ENCODE results near the gene MC1R. TPM values are rescaled to one million over a fixed set of nuclear protein-coding genes. Genes with fewer than 3 reads are reported as not detected.
"Not testable (repeated sequence)": the region's sequence is repeated elsewhere in the genome, so short reads cannot be mapped to it uniquely, and the experiment has no call there.

MC1R gene
- total RNA-seq, 1 donor from 2014 or later: 3.8 TPM

DNA sequence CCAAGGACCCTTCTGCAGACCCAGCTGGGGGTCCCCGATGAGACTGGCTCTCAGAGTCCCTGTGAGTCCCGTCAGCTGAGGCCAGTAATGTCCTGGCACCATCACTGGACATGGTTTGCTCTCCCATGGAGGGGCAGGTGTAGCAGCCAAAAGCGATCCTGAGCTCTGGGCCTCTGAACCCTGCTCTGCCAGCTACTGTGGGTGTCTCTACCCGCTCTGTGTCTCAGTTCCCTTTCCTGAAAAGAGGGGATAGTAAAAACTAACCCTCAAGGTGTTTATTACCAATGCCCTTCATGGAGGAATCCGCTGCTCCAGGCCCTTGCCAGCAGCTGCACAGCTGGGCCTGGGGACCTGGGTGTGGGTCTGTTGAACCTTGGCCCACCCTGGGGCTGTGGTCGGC lies 13.3 kb downstream of the MC1R start:
- Mint-ChIP-seq H3K4me3 (no peak overlapping the region), H3K4me1 (ENCODE audit: unreplicated experiment) (no peaks in the 10 kb centered on the region), H3K9me3 (no peaks in the 10 kb centered on the region), H3K27ac (no peak overlapping the region), H3K27me3 (no peaks in the 10 kb centered on the region), H3K36me3 (no peaks in the 10 kb centered on the region)
- TF ChIP-seq, protein P1, sequence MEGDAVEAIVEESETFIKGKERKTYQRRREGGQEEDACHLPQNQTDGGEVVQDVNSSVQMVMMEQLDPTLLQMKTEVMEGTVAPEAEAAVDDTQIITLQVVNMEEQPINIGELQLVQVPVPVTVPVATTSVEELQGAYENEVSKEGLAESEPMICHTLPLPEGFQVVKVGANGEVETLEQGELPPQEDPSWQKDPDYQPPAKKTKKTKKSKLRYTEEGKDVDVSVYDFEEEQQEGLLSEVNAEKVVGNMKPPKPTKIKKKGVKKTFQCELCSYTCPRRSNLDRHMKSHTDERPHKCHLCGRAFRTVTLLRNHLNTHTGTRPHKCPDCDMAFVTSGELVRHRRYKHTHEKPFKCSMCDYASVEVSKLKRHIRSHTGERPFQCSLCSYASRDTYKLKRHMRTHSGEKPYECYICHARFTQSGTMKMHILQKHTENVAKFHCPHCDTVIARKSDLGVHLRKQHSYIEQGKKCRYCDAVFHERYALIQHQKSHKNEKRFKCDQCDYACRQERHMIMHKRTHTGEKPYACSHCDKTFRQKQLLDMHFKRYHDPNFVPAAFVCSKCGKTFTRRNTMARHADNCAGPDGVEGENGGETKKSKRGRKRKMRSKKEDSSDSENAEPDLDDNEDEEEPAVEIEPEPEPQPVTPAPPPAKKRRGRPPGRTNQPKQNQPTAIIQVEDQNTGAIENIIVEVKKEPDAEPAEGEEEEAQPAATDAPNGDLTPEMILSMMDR (conservative IDR thresholded peaks at IDR 0.05): no peak
- no peak for DNase-seq (ENCODE audit: extremely low spot score, unreplicated experiment)

DNA sequence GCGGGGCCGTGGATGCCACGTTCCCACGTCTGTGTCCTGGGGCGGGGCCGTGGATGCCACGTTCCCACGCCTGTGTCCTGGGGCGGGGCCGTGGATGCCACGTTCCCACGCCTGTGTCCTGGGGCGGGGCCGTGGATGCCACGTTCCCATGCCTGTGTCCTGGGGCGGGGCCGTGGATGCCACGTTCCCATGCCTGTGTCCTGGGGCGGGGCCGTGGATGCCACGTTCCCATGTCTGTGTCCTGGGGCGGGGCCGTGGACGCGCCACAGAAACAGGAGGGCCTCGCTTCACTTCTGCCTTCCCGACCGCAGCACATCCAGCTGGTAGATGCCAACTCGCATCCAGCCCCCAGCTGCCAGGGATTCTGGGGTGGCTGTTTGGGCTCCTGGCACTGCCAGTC lies 15.4 kb downstream of the MC1R start:
- H3K36me3 Mint-ChIP-seq; H3K27ac Mint-ChIP-seq; DNase-seq (ENCODE audit: extremely low spot score, unreplicated experiment); H3K4me1 Mint-ChIP-seq (ENCODE audit: unreplicated experiment); H3K9me3 Mint-ChIP-seq; H3K27me3 Mint-ChIP-seq; H3K4me3 Mint-ChIP-seq: not testable (repeated sequence)

DNA sequence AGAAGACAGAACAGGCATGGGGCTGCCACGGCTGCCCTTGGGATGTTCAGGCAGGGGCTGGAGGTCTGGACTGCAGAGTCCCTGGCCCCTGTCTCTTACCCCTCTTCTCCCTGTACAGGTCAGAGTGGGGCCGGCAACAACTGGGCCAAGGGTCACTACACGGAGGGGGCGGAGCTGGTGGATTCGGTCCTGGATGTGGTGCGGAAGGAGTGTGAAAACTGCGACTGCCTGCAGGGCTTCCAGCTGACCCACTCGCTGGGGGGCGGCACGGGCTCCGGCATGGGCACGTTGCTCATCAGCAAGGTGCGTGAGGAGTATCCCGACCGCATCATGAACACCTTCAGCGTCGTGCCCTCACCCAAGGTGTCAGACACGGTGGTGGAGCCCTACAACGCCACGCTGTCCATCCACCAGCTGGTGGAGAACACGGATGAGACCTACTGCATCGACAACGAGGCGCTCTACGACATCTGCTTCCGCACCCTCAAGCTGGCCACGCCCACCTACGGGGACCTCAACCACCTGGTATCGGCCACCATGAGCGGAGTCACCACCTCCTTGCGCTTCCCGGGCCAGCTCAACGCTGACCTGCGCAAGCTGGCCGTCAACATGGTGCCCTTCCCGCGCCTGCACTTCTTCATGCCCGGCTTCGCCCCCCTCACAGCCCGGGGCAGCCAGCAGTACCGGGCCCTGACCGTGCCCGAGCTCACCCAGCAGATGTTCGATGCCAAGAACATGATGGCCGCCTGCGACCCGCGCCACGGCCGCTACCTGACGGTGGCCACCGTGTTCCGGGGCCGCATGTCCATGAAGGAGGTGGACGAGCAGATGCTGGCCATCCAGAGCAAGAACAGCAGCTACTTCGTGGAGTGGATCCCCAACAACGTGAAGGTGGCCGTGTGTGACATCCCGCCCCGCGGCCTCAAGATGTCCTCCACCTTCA lies 16.2 kb downstream of the MC1R start:
- Mint-ChIP-seq H3K27ac (no peak overlapping the region), H3K9me3 (no peaks in the 10 kb centered on the region), H3K36me3 (no peaks in the 10 kb centered on the region), H3K27me3 (no peaks in the 10 kb centered on the region), H3K4me1 (ENCODE audit: unreplicated experiment) (no peaks in the 10 kb centered on the region), H3K4me3 (no peak overlapping the region)
- TF ChIP-seq, protein P1 (conservative IDR thresholded peaks at IDR 0.05): no peak
- DNase-seq (ENCODE audit: extremely low spot score, unreplicated experiment): no peak

DNA sequence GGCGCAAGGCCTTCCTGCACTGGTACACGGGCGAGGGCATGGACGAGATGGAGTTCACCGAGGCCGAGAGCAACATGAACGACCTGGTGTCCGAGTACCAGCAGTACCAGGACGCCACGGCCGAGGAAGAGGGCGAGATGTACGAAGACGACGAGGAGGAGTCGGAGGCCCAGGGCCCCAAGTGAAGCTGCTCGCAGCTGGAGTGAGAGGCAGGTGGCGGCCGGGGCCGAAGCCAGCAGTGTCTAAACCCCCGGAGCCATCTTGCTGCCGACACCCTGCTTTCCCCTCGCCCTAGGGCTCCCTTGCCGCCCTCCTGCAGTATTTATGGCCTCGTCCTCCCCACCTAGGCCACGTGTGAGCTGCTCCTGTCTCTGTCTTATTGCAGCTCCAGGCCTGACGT lies 17.0 kb downstream of the MC1R start:
- not testable (repeated sequence) for H3K9me3 Mint-ChIP-seq; H3K27ac Mint-ChIP-seq; H3K36me3 Mint-ChIP-seq; H3K27me3 Mint-ChIP-seq; H3K4me1 Mint-ChIP-seq (ENCODE audit: unreplicated experiment); H3K4me3 Mint-ChIP-seq; DNase-seq (ENCODE audit: extremely low spot score, unreplicated experiment)

DNA sequence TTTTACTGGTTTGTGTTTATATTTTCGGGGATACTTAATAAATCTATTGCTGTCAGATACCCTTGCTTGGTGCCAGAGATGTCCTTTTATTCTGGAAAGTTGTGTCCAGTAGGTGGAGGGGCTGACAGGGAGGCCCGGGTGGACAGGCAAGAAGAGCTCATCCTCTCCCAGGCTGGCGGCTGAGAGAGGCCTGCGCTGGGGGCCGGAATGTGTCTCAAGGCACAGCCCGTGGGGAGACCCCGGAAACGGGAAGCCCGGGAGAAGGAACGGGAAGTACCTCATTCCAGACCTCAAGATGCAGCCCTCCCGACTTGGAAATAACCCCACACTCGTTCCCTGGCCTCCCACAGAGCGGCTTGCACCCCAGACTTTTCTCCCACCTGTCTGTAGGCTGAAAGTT lies 17.4 kb downstream of the MC1R start:
- no peaks in the 10 kb centered on the region for H3K4me1 Mint-ChIP-seq (ENCODE audit: unreplicated experiment)
- TF ChIP-seq, protein P1 (conservative IDR thresholded peaks at IDR 0.05): no peak
- no peak for DNase-seq (ENCODE audit: extremely low spot score, unreplicated experiment)
- H3K27me3 Mint-ChIP-seq: no peaks in the 10 kb centered on the region
- no peak overlapping the region for H3K4me3 Mint-ChIP-seq
- no peak overlapping the region for H3K27ac Mint-ChIP-seq
- H3K36me3 Mint-ChIP-seq: no peaks in the 10 kb centered on the region
- H3K9me3 Mint-ChIP-seq: no peaks in the 10 kb centered on the region

DNA sequence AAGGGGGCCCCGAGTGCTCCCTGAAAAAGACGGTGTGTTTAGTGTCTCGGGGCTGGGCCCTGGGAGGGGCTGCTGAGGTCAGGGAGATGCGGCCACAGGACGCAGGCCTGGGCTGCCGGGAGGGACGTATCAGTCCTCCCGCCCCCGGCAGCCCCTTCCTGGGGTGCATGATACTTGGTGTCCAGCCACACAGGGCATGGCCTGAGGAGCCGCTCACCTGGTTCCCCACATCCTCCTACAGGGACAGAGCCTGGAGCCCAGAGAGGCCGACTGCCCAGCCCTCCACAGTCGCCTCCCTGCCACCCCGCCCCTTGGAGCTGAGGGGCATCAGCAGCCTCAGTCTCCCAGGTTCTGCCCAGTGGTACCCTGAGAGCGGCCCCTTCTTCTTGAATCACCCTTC lies 17.8 kb downstream of the MC1R start:
- DNase-seq (ENCODE audit: extremely low spot score, unreplicated experiment): no peak
- Mint-ChIP-seq H3K27me3 (no peaks in the 10 kb centered on the region), H3K27ac (no peak overlapping the region), H3K4me3 (no peak overlapping the region), H3K4me1 (ENCODE audit: unreplicated experiment) (no peaks in the 10 kb centered on the region), H3K36me3 (no peaks in the 10 kb centered on the region), H3K9me3 (no peaks in the 10 kb centered on the region)
- TF ChIP-seq, protein P1 (conservative IDR thresholded peaks at IDR 0.05): no peak
